H1 (cell line): ENCODE data around the gene CDC7. TPM values are rescaled to one million over a fixed set of nuclear protein-coding genes. Genes with fewer than 3 reads are reported as not detected.

Experiments used
- CTCF ChIA-PET: fragments of 300-600 bp; sonication (Branson Sonifier 250); formaldehyde crosslinking; loops from one replicate; lab custom pipeline; 2021; ENCODE audit not compliant: partially characterized antibody; lab: Charles Lee
- POLR2A ChIA-PET: fragments of 300-600 bp; sonication (Branson Sonifier 250); formaldehyde crosslinking; loops from one replicate; lab custom pipeline; 2021; ENCODE audit warnings: inconsistent platforms; ENCODE audit not compliant: partially characterized antibody; lab: Charles Lee
- DNase-seq, 2 experiments: peaks; one replicate each; pipeline versions ENCODE4 v3.0.0 to v3.0.0-alpha.2; 2010 to 2022; ENCODE audit warnings: low spot score in 2 of 2, low read depth in 1 of 2, mixed read lengths in 1 of 2
- FAIRE-seq: peaks from 2 replicates; lab custom pipeline; 2011; peaks lifted over from hg19 to GRCh38; lab: Jason Lieb, UNC
- H2AFZ ChIP-seq: 2 replicates; pipeline ENCODE4 v1.8.1; 2012; ENCODE audit warnings: low read length, inconsistent platforms
- H2AK5ac ChIP-seq: 2 replicates; pipeline ENCODE4 v1.6.1; 2013; ENCODE audit warnings: low read depth, low read length
- H2BK120ac ChIP-seq: replicated peaks from 2 replicates; pipeline ENCODE3; 2013; ENCODE audit warnings: low read depth, low read length, inconsistent platforms
- H2BK12ac ChIP-seq: 2 replicates; pipeline ENCODE4 v1.6.1; 2013; ENCODE audit warnings: low read depth, low read length
- H2BK15ac ChIP-seq: 2 replicates; pipeline ENCODE4 v1.6.1; 2013; ENCODE audit warnings: low read length
- H2BK20ac ChIP-seq: 2 replicates; pipeline ENCODE4 v1.6.1; 2013; ENCODE audit warnings: low read length
- H2BK5ac ChIP-seq: 2 replicates; pipeline ENCODE4 v1.6.1; 2013; ENCODE audit warnings: low read depth, low read length
- H3K14ac ChIP-seq: 2 replicates; pipeline ENCODE4 v1.6.1; 2013; ENCODE audit warnings: inconsistent platforms; ENCODE audit not compliant: insufficient read length
- H3K18ac ChIP-seq: 2 replicates; pipeline ENCODE4 v1.6.1; 2013; ENCODE audit warnings: low read length; ENCODE audit errors: extremely low read depth
- H3K23ac ChIP-seq: 2 replicates; pipeline ENCODE4 v1.6.1; 2013; ENCODE audit warnings: inconsistent platforms; ENCODE audit not compliant: insufficient read length
- H3K23me2 ChIP-seq: 2 replicates; pipeline ENCODE4 v1.6.1; 2013; ENCODE audit warnings: low read depth, low read length
- H3K27ac ChIP-seq: 2 replicates; pipeline ENCODE4 v1.6.1; 2011; ENCODE audit warnings: low read depth, low read length, inconsistent platforms
- H3K27me3 ChIP-seq, 4 experiments: replicated peaks in 1 of 4; 1 replicate in 1 of 4; 2 replicates in 3 of 4; pipeline versions ENCODE4 v1.6.1 to v1.8.1; 2011 to 2013; ENCODE audit warnings: low read length in 3 of 4, mild to moderate bottlenecking in 3 of 4, inconsistent platforms in 2 of 4, mixed read lengths in 2 of 4, moderate library complexity in 1 of 4; ENCODE audit not compliant: control insufficient read depth in 3 of 4, insufficient read depth in 3 of 4; ENCODE audit errors: extremely low read depth in 1 of 4
- H3K36me3 ChIP-seq, 4 experiments: 2 replicates each; pipeline versions ENCODE4 v1.6.1 to v1.8.1; 2011 to 2013; ENCODE audit warnings: mild to moderate bottlenecking in 4 of 4, low read length in 3 of 4, moderate library complexity in 2 of 4, control low read depth in 1 of 4, inconsistent platforms in 1 of 4; ENCODE audit not compliant: insufficient read depth in 4 of 4, control insufficient read depth in 2 of 4
- H3K4ac ChIP-seq: replicated peaks from 2 replicates; pipeline ENCODE3; 2013; ENCODE audit warnings: low read length, low read depth, mixed read lengths, inconsistent platforms; ENCODE audit not compliant: insufficient read length
- H3K4me1 ChIP-seq, 4 experiments: replicated peaks in 1 of 4; 1 replicate in 1 of 4; 2 replicates in 3 of 4; pipeline versions ENCODE4 v1.6.1 to v1.8.1; 2011 to 2013; ENCODE audit warnings: low read length in 3 of 4, inconsistent platforms in 2 of 4, mixed read lengths in 1 of 4; ENCODE audit not compliant: insufficient read depth in 4 of 4, control insufficient read depth in 3 of 4
- H3K4me2 ChIP-seq, 2 experiments: 2 replicates each; pipeline versions ENCODE4 v1.6.1 to v1.8.1; 2011 to 2013; ENCODE audit warnings: low read depth in 2 of 2, low read length in 2 of 2, control low read depth in 1 of 2, inconsistent platforms in 1 of 2, mild to moderate bottlenecking in 1 of 2; ENCODE audit not compliant: insufficient read depth in 1 of 2
- H3K4me3 ChIP-seq, 4 experiments: fragments of 200-600, 300-600 bp in 1 of 4; sonication (generic), shearing (Covaris generic), sonication (Bioruptor Twin) in 1 of 4; 2 replicates each; pipeline versions ENCODE4 v1.5.1 to v1.8.1; 2011 to 2016; ENCODE audit warnings: low read length in 4 of 4, low read depth in 3 of 4, control low read depth in 2 of 4, inconsistent platforms in 2 of 4, mild to moderate bottlenecking in 2 of 4, mixed read lengths in 1 of 4, moderate library complexity in 1 of 4; ENCODE audit not compliant: insufficient read depth in 2 of 4; ENCODE audit errors: extremely low read depth in 1 of 4
- H3K56ac ChIP-seq: replicated peaks from 2 replicates; pipeline ENCODE3; 2013; ENCODE audit warnings: low read depth, mild to moderate bottlenecking, mixed read lengths, low read length, inconsistent platforms; ENCODE audit not compliant: insufficient read length
- H3K79me1 ChIP-seq: 2 replicates; pipeline ENCODE4 v1.6.1; 2013; ENCODE audit warnings: low read depth, low read length, control low read depth
- H3K79me2 ChIP-seq, 2 experiments: 2 replicates each; pipeline versions ENCODE4 v1.6.1 to v1.8.1; 2012 to 2013; ENCODE audit warnings: low read length in 2 of 2, mild to moderate bottlenecking in 2 of 2, inconsistent platforms in 1 of 2; ENCODE audit not compliant: insufficient read depth in 2 of 2, control insufficient read depth in 1 of 2
- H3K9ac ChIP-seq, 4 experiments: replicated peaks in 1 of 4; 1 replicate in 1 of 4; 2 replicates in 3 of 4; pipeline versions ENCODE4 v1.6.1 to v1.8.1; 2011 to 2013; ENCODE audit warnings: low read depth in 3 of 4, low read length in 3 of 4, control low read depth in 2 of 4, mild to moderate bottlenecking in 2 of 4, moderate library complexity in 2 of 4, inconsistent platforms in 1 of 4; ENCODE audit errors: extremely low read depth in 1 of 4
- H3K9me3 ChIP-seq, 2 experiments: 2 replicates each; pipeline versions ENCODE4 v1.6.1 to v1.8.1; 2012 to 2013; ENCODE audit warnings: mild to moderate bottlenecking in 2 of 2, moderate library complexity in 2 of 2, control low read depth in 1 of 2, inconsistent platforms in 1 of 2, low read depth in 1 of 2, low read length in 1 of 2, mixed read lengths in 1 of 2; ENCODE audit not compliant: insufficient read depth in 2 of 2
- H4K20me1 ChIP-seq, 2 experiments: replicated peaks in 1 of 2; 2 replicates each; pipeline versions ENCODE3 to v1.8.1; 2011 to 2013; ENCODE audit warnings: inconsistent platforms in 2 of 2, low read length in 2 of 2, mild to moderate bottlenecking in 1 of 2; ENCODE audit not compliant: insufficient read depth in 2 of 2, control insufficient read depth in 1 of 2
- H4K5ac ChIP-seq: 2 replicates; pipeline ENCODE4 v1.6.1; 2013; ENCODE audit warnings: low read length, low read depth, mixed read lengths, inconsistent platforms; ENCODE audit not compliant: insufficient read length
- H4K8ac ChIP-seq: 2 replicates; pipeline ENCODE4 v1.8.0; 2013; ENCODE audit warnings: mild to moderate bottlenecking, moderate library complexity, low read length, inconsistent platforms; ENCODE audit not compliant: insufficient read depth; ENCODE audit errors: extremely low read depth
- H4K91ac ChIP-seq: replicated peaks from 2 replicates; pipeline ENCODE3; 2013; ENCODE audit warnings: low read length, mixed read lengths, inconsistent platforms; ENCODE audit not compliant: insufficient read length
- BRCA1 ChIP-seq: IDR thresholded peaks from 2 replicates; pipeline ENCODE4 v1.6.1; 2012; ENCODE audit warnings: low read depth, low read length, improper control_type of control experiment
- CBX5 ChIP-seq: fragments of 300-800, 300-1000 bp; sonication (generic); IDR thresholded peaks from 2 replicates; pipeline ENCODE4 v1.7.1; 2016; ENCODE audit warnings: antibody characterized with exemption, low read length, low read depth
- CEBPB ChIP-seq: IDR thresholded peaks from 2 replicates; pipeline ENCODE4 v1.6.1; 2012; ENCODE audit warnings: low read depth, low read length
- CHD2 ChIP-seq: IDR thresholded peaks from 2 replicates; pipeline ENCODE4 v1.6.1; 2012; ENCODE audit warnings: low read length, improper control_type of control experiment
- FOSL1 ChIP-seq: IDR thresholded peaks from 2 replicates; pipeline ENCODE4 v1.6.1; 2011; ENCODE audit warnings: mild to moderate bottlenecking, low read depth, low read length, moderate library complexity; ENCODE audit not compliant: insufficient read depth
- JUND ChIP-seq: IDR thresholded peaks from 2 replicates; pipeline ENCODE4 v1.6.1; 2011; ENCODE audit warnings: mild to moderate bottlenecking, improper control_type of control experiment, low read length
- MAFK ChIP-seq: IDR thresholded peaks from 2 replicates; pipeline ENCODE4 v1.6.1; 2012; ENCODE audit warnings: low read depth, mild to moderate bottlenecking, improper control_type of control experiment, low read length
- POLR2A ChIP-seq, 2 experiments: IDR thresholded peaks; 1 replicate in 1 of 2; 2 replicates in 1 of 2; pipeline ENCODE4 v1.6.1; 2011; ENCODE audit warnings: low read depth in 2 of 2, low read length in 2 of 2, mild to moderate bottlenecking in 2 of 2; ENCODE audit errors: control extremely low read depth in 1 of 2
- TAF7 ChIP-seq: optimal IDR thresholded peaks from 2 replicates; pipeline ENCODE3; 2011; ENCODE audit warnings: low read depth, mild to moderate bottlenecking, inconsistent platforms, low read length, moderate library complexity, borderline replicate concordance
- WGBS, 2 experiments: shearing (Covaris generic) in 1 of 2; methylation state at CpG; one replicate each; pipeline versions ENCODE4 v1.1.6 to v1.1.7; 2013 to 2015; ENCODE audit warnings: low lambda C conversion rate in 2 of 2, mixed read lengths in 2 of 2, inconsistent platforms in 1 of 2, low coverage in 1 of 2, missing lambda C conversion rate in 1 of 2; ENCODE audit not compliant: insufficient replicate concordance in 2 of 2, insufficient coverage in 1 of 2, insufficient read length in 1 of 2; ENCODE audit errors: extremely low coverage in 1 of 2, missing lambda C conversion rate in 1 of 2; 5-methylcytosine and 5-hydroxymethylcytosine counted together
- polyA plus RNA-seq, 7 experiments: library from polyadenylated mRNA; depleted of rRNA in 3 of 7; stranded (reverse) in 5 of 7; unstranded in 2 of 7; fragments of >200 nt in 5 of 7; fragments of 200-250 nt in 2 of 7; gene quantifications; 1 replicate in 5 of 7; 2 replicates in 1 of 7; 4 replicates in 1 of 7; pipeline versions ENCODE4 v1.2.1 to v1.2.3, GENCODE V29; 2011 to 2013; ENCODE audit warnings: missing spikeins in 2 of 7, mixed read lengths in 2 of 7
- total RNA-seq: library from RNA; stranded (reverse); fragmentation: NEBNext Ultra II Directional; extraction: Animal tissue kit (Norgen Biotek cat#: 25700); gene quantifications from 2 replicates; pipeline ENCODE4 v1.2.1, GENCODE V29; 2021
- TF ChIP-seq, protein P1 (sequence below): IDR thresholded peaks from 2 replicates; pipeline ENCODE4 v1.6.1; 2012; ENCODE audit warnings: inconsistent platforms

CDC7 gene
- total and polyA plus RNA-seq, 2 of the 8 experiments (the other 6 are each of a cell fraction or from before 2014, with no cell fraction given): 12.2 to 34.4 TPM

DNA sequence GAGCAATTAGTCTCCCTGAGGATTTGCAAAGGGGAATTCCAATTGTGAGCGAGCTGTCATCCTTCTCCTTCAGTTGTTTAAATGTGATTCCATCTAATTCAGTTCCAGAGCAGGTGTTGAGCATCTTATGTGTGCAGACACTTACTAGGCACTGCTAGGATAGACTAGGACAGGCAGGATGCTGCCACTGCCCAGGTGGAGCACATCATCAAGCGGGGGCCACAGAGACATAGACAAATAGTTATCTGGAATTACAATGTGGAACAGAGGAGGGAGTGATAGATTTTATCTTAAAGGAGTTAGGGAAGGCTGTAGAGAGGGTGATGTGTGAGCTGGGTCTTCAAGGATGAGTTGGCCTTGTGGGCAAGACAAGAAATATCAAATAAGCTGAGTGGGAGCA, 55.9 kb downstream of the CDC7 start:
- no peak overlapping the region for H4K5ac ChIP-seq
- H2AK5ac ChIP-seq: no peak overlapping the region
- no peak overlapping the region for H4K91ac ChIP-seq
- no peaks in the 10 kb centered on the region for H3K79me2 ChIP-seq
- H3K36me3 ChIP-seq: no peaks in the 10 kb centered on the region; a peak in 1 of 8 replicates
- H3K18ac ChIP-seq: no peak overlapping the region
- H3K56ac ChIP-seq: no peak overlapping the region
- H3K9me3 ChIP-seq: no peaks in the 10 kb centered on the region
- H2BK15ac ChIP-seq: no peak overlapping the region
- WGBS, 2 experiments: 89% methylated on average over 2 of the region's 2 CpGs; no CpG with 5 or more reads in 1 of the 2 experiments
- H3K27me3 ChIP-seq: no peaks in the 10 kb centered on the region
- no peaks in the 10 kb centered on the region for H3K79me1 ChIP-seq
- CTCF ChIA-PET: interaction anchor here (0.7 to 1.6 kb wide), 5 partner anchors 10 to 886 kb away, joined by 3 to 8 read pairs (median 5); no protein-coding TSS in a partner anchor
- H4K8ac ChIP-seq: no peak overlapping the region
- no peak overlapping the region for H2BK120ac ChIP-seq
- H2BK12ac ChIP-seq: no peak overlapping the region
- no peak overlapping the region for H3K4me3 ChIP-seq
- H3K23ac ChIP-seq: no peak overlapping the region
- no peak overlapping the region for H3K27ac ChIP-seq
- H2BK5ac ChIP-seq: no peak overlapping the region
- TF ChIP-seq FOSL1: no peak
- no peak for TF ChIP-seq CHD2
- TF ChIP-seq CBX5: no peak
- no peak for TF ChIP-seq BRCA1
- no peak for TF ChIP-seq TAF7
- TF ChIP-seq POLR2A (IDR thresholded peaks at IDR 0.05; ENCODE audit: control extremely low read depth in 1 of 2, low read depth in 2 of 2, low read length in 2 of 2): no peak
- no peak for TF ChIP-seq JUND
- TF ChIP-seq MAFK: no peak
- no peak for TF ChIP-seq CEBPB
- TF ChIP-seq, protein P1, sequence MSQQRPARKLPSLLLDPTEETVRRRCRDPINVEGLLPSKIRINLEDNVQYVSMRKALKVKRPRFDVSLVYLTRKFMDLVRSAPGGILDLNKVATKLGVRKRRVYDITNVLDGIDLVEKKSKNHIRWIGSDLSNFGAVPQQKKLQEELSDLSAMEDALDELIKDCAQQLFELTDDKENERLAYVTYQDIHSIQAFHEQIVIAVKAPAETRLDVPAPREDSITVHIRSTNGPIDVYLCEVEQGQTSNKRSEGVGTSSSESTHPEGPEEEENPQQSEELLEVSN: no peak
- FAIRE-seq (no peak), DNase-seq (no peak)
- POLR2A ChIA-PET: no interaction called here
- H2AFZ ChIP-seq: no peak overlapping the region
- no peak overlapping the region for H3K9ac ChIP-seq
- H3K4me1 ChIP-seq: no peaks in the 10 kb centered on the region
- no peak overlapping the region for H3K14ac ChIP-seq
- no peaks in the 10 kb centered on the region for H4K20me1 ChIP-seq
- H3K4ac ChIP-seq: no peak overlapping the region
- no peaks in the 10 kb centered on the region for H3K23me2 ChIP-seq
- H2BK20ac ChIP-seq: no peak overlapping the region
- no peak overlapping the region for H3K4me2 ChIP-seq
